Astrocyte of the spinal cord (primary cell): ENCODE measurements around the gene DGKG.

Experiments
- DNase-seq: peaks from one replicate; pipeline ENCODE4 v3.0.0; 2011; ENCODE audit warnings: low read depth, low spot score
- H3K4me3 ChIP-seq: 2 replicates; pipeline ENCODE4 v1.5.1; 2011; ENCODE audit warnings: low read depth, mild to moderate bottlenecking, low read length, moderate library complexity
- CTCF ChIP-seq: IDR thresholded peaks from 2 replicates; pipeline ENCODE4 v1.5.1; 2012; ENCODE audit warnings: low read depth, mild to moderate bottlenecking, low read length, inconsistent platforms
- in situ Hi-C: cut with HindIII; loops from 2 replicates; pipeline ENCODE4 v1.10.0; 2017; ENCODE audit warnings: low sequenced_read_pairs

DGKG gene

GRCh38 chr3:186322761-186323160 lies 39.3 kb downstream of the DGKG start:
- TF ChIP-seq CTCF = no peak
- DNase-seq = no peak
- in situ Hi-C loops = no loop called here
- H3K4me3 ChIP-seq = no peak overlapping the region

- DNase-seq = no peak
- no peak overlapping the region for H3K4me3 ChIP-seq
- in situ Hi-C loops = no loop called here
- no peak for TF ChIP-seq CTCF
These were observed 40.3 kb downstream of the DGKG start for GRCh38 chr3:186321746-186322145.

GRCh38 chr3:186320862-186321568 lies 41.0 kb downstream of the DGKG start:
- in situ Hi-C loops = no loop called here
- no peak overlapping the region for H3K4me3 ChIP-seq
- no peak for DNase-seq
- TF ChIP-seq CTCF = no peak

- H3K4me3 ChIP-seq = no peak overlapping the region
- DNase-seq = no peak
- no peak for TF ChIP-seq CTCF
- in situ Hi-C loops = no loop called here
These were observed 42.1 kb downstream of the DGKG start for GRCh38 chr3:186319945-186320344.

- in situ Hi-C loops = no loop called here
- no peak for DNase-seq
These were observed 43.9 kb downstream of the DGKG start for GRCh38 chr3:186318135-186318534.

GRCh38 chr3:186317478-186317877 lies 44.6 kb downstream of the DGKG start:
- DNase-seq = no peak
- TF ChIP-seq CTCF = no peak
- H3K4me3 ChIP-seq = no peak overlapping the region
- in situ Hi-C loops = no loop called here

More at GRCh38 chr3:186318135-186318534, 43.9 kb downstream of the DGKG start:
- H3K4me3 ChIP-seq = no peak overlapping the region
- no peak for TF ChIP-seq CTCF
